Activated CD4-positive, alpha-beta T cell treated with anti-CD3 and anti-CD28 coated beads for 36 hours (primary cell): ENCODE results near the gene MISP. TPM values are rescaled to one million over a fixed set of nuclear protein-coding genes. Genes with fewer than 3 reads are reported as not detected.
A peak's percentile ranks its signal among the peaks of the same experiment; 100 is the strongest.

ENCODE experiments used
- ATAC-seq: fragments of 200-7000 bp; cut with Tn5 transposase; one replicate; pipeline ENCODE4 v1.10.0; 2021; ENCODE audit warnings: mild to moderate bottlenecking, moderate library complexity
- CTCF ChIA-PET: fragments of 350-600 bp; sonication (Branson Sonifier 250); formaldehyde crosslinking; loops from one replicate; lab custom pipeline; 2021; ENCODE audit warnings: antibody characterized with exemption; lab: Charles Lee
- POLR2A ChIA-PET: fragments of 350-600 bp; sonication (Branson Sonifier 250); formaldehyde crosslinking; loops from one replicate; lab custom pipeline; 2021; ENCODE audit warnings: antibody characterized with exemption, inconsistent platforms; lab: Charles Lee
- DNase-seq: peaks from one replicate; pipeline ENCODE4 v3.0.0-alpha.2; 2020
- H3K27ac Mint-ChIP-seq: one replicate; pipeline ENCODE4 v1.8.0; 2021; ENCODE audit warnings: mixed read lengths
- H3K27me3 Mint-ChIP-seq: one replicate; pipeline ENCODE4 v1.8.0; 2021; ENCODE audit warnings: mixed read lengths
- H3K36me3 Mint-ChIP-seq: one replicate; pipeline ENCODE4 v1.8.0; 2021; ENCODE audit warnings: low read depth, mixed read lengths
- H3K4me1 Mint-ChIP-seq: one replicate; pipeline ENCODE4 v1.8.0; 2021; ENCODE audit warnings: mixed read lengths
- H3K4me3 Mint-ChIP-seq: one replicate; pipeline ENCODE4 v1.8.0; 2021; ENCODE audit warnings: mild to moderate bottlenecking, moderate library complexity, mixed read lengths
- H3K9me3 Mint-ChIP-seq: one replicate; pipeline ENCODE4 v1.8.0; 2021; ENCODE audit warnings: low read depth, mixed read lengths
- intact Hi-C, 2 experiments: fragments of 100-400 bp; cut with DNase I in 1 of 2; cut with micrococcal nuclease in 1 of 2; formaldehyde crosslinking; loops; one replicate each; pipeline versions ENCODE4 v1.14.2 to v1.15.1; 2022 to 2024; cut with DNase I, micrococcal nuclease
- total RNA-seq, 2 experiments: library from RNA; stranded (reverse); gene quantifications; one replicate each; pipeline ENCODE4 v1.2.3, GENCODE V29; 2021

MISP gene
- total RNA-seq, 2 experiments from 2014 or later, result 0.07 TPM; not detected in 1

GRCh38 chr19:795073-795611 is 44.2 kb downstream of the MISP start:
- CTCF ChIA-PET, result interaction anchor here (0.7 kb wide), 1 partner anchor 246 kb away, joined by 3 read pairs; no protein-coding TSS in a partner anchor
- no peak overlapping the region for H3K4me3 Mint-ChIP-seq
- H3K36me3 Mint-ChIP-seq, result peaks cover 17% of the 10 kb centered on the region
- intact Hi-C loops, result loop anchor here (5.0 kb wide), 5 partner anchors 133 to 1067 kb away; partner anchors contain the start of genes ARHGAP45 (in 1 of the 2), KLF16 (in 1 of the 2), RNF126 (in 1 of the 2) and RPS15 (in 1 of the 2)
- no peaks in the 10 kb centered on the region for H3K9me3 Mint-ChIP-seq
- no peak overlapping the region for H3K27ac Mint-ChIP-seq
- H3K4me1 Mint-ChIP-seq, result peaks cover 9% of the 10 kb centered on the region
- H3K27me3 Mint-ChIP-seq, result no peaks in the 10 kb centered on the region
- no peak for DNase-seq
- ATAC-seq, result no peak
- POLR2A ChIA-PET, result no interaction called here

GRCh38 chr19:795691-796581 is 45.0 kb downstream of the MISP start:
- DNase-seq, result no peak
- no peak overlapping the region for H3K27ac Mint-ChIP-seq
- ChIA-PET POLR2A (no interaction called here), CTCF (interaction anchor here (0.7 kb wide), 1 partner anchor 245 kb away, joined by 3 read pairs; no protein-coding TSS in a partner anchor)
- peaks cover 15% of the 10 kb centered on the region for H3K4me1 Mint-ChIP-seq
- peak overlapping the region; percentile 93 for H3K4me3 Mint-ChIP-seq
- H3K9me3 Mint-ChIP-seq, result no peaks in the 10 kb centered on the region
- no peaks in the 10 kb centered on the region for H3K27me3 Mint-ChIP-seq
- intact Hi-C loops, result loop anchor here (1.0 to 5.0 kb wide), 9 partner anchors 25 to 1066 kb away; partner anchors contain the start of genes ARHGAP45 (in 1 of the 2), KLF16 (in 1 of the 2), PCSK4 (in 1 of the 2) and POLR2E (in 1 of the 2)
- H3K36me3 Mint-ChIP-seq, result peaks cover 24% of the 10 kb centered on the region
- no peak for ATAC-seq

GRCh38 chr19:796692-797527 is 46.0 kb downstream of the MISP start, which contains the start of gene PTBP1:
Gene PTBP1 (plus strand): TSS chr19:797452. CDS start chr19:797498, 46 bp downstream.
- H3K4me3 Mint-ChIP-seq, result peak within 1 kb of the TSS; percentile 93
- no peaks in the 10 kb centered on the region for H3K9me3 Mint-ChIP-seq
- CTCF ChIA-PET, result no interaction called here
- H3K27me3 Mint-ChIP-seq, result no peaks in the 10 kb centered on the region
- peaks cover 31% of the 10 kb centered on the region for H3K36me3 Mint-ChIP-seq
- peak within 1 kb of the TSS; percentile 95 for H3K27ac Mint-ChIP-seq
- peaks cover 25% of the 10 kb centered on the region for H3K4me1 Mint-ChIP-seq
- peak; percentile 100 for DNase-seq
- POLR2A ChIA-PET, result interaction anchor here (0.6 to 0.9 kb wide), 3 partner anchors 22 to 410 kb away, joined by 3 to 6 read pairs (median 3); no protein-coding TSS in a partner anchor
- ATAC-seq, result peak; percentile 86
- intact Hi-C loops, result loop anchor here (1.0 to 5.0 kb wide), 30 partner anchors 26 to 1065 kb away; partner anchors contain the start of genes RNF126 (in 2 of the 2), ARHGAP45 (in 1 of the 2), BSG (in 1 of the 2) and CDC34 (in 1 of the 2)

- peaks cover 38% of the 10 kb centered on the region for H3K36me3 Mint-ChIP-seq
- ChIA-PET POLR2A (interaction anchor here (0.7 to 1.4 kb wide), 3 partner anchors 10 to 471 kb away, joined by 4 to 6 read pairs (median 4); partner anchors contain the start of gene CIRBP), CTCF (no interaction called here)
- no peaks in the 10 kb centered on the region for H3K9me3 Mint-ChIP-seq
- H3K4me1 Mint-ChIP-seq, result peaks cover 32% of the 10 kb centered on the region
- intact Hi-C loops, result loop anchor here (1.0 to 5.0 kb wide), 29 partner anchors 27 to 1065 kb away; partner anchors contain the start of genes RNF126 (in 2 of the 2), ARHGAP45 (in 1 of the 2), BSG (in 1 of the 2) and CDC34 (in 1 of the 2)
- ATAC-seq (peak; percentile 21), DNase-seq (peak; percentile 95)
- peak overlapping the region; percentile 93 for H3K4me3 Mint-ChIP-seq
- H3K27me3 Mint-ChIP-seq, result no peaks in the 10 kb centered on the region
- peak overlapping the region; percentile 90 for H3K27ac Mint-ChIP-seq
Observed at GRCh38 chr19:797528-798414, 46.9 kb downstream of the MISP start.

- peaks cover 39% of the 10 kb centered on the region for H3K4me1 Mint-ChIP-seq
- ChIA-PET POLR2A (interaction anchor here (0.5 to 1.5 kb wide), 4 partner anchors 10 to 471 kb away, joined by 4 to 7 read pairs (median 4); partner anchors contain the start of genes CIRBP and RNF126), CTCF (no interaction called here)
- intact Hi-C loops, result loop anchor here (5.0 kb wide), 5 partner anchors 136 to 1064 kb away; partner anchors contain the start of genes ARHGAP45 (in 1 of the 2), KLF16 (in 1 of the 2), RNF126 (in 1 of the 2) and RPS15 (in 1 of the 2)
- peak overlapping the region; percentile 90 for H3K27ac Mint-ChIP-seq
- H3K4me3 Mint-ChIP-seq, result peak overlapping the region; percentile 86
- ATAC-seq, result no peak
- no peak for DNase-seq
- no peaks in the 10 kb centered on the region for H3K9me3 Mint-ChIP-seq
- H3K36me3 Mint-ChIP-seq, result peaks cover 45% of the 10 kb centered on the region
- no peaks in the 10 kb centered on the region for H3K27me3 Mint-ChIP-seq
Observed at GRCh38 chr19:798415-799075, 47.6 kb downstream of the MISP start.

- no peak for ATAC-seq
- ChIA-PET POLR2A (interaction anchor here (0.5 to 1.5 kb wide), 4 partner anchors 11 to 470 kb away, joined by 4 to 9 read pairs (median 6); partner anchors contain the start of genes CIRBP and RNF126), CTCF (no interaction called here)
- DNase-seq, result peak; percentile 42
- Mint-ChIP-seq H3K36me3 (peaks cover 51% of the 10 kb centered on the region), H3K27ac (peak overlapping the region; percentile 89), H3K4me3 (peak overlapping the region; percentile 86), H3K27me3 (no peaks in the 10 kb centered on the region), H3K4me1 (peaks cover 42% of the 10 kb centered on the region), H3K9me3 (no peaks in the 10 kb centered on the region)
- intact Hi-C loops, result loop anchor here (5.0 kb wide), 5 partner anchors 137 to 1063 kb away; partner anchors contain the start of genes ARHGAP45 (in 1 of the 2), KLF16 (in 1 of the 2), RNF126 (in 1 of the 2) and RPS15 (in 1 of the 2)
Observed at GRCh38 chr19:799076-799881, 48.4 kb downstream of the MISP start.

- Mint-ChIP-seq H3K27me3 (no peaks in the 10 kb centered on the region), H3K9me3 (no peaks in the 10 kb centered on the region), H3K36me3 (peaks cover 55% of the 10 kb centered on the region), H3K4me3 (peak overlapping the region; percentile 86), H3K4me1 (peaks cover 42% of the 10 kb centered on the region), H3K27ac (peak overlapping the region; percentile 89)
- intact Hi-C loops, result loop anchor here in 1 of 2 experiments (2.0 kb wide), 1 partner anchor 14 kb away; no protein-coding TSS in a partner anchor
- no peak for ATAC-seq
- DNase-seq, result no peak
- ChIA-PET CTCF (no interaction called here), POLR2A (interaction anchor here (0.6 to 1.4 kb wide), 3 partner anchors 9 to 13 kb away, joined by 3 to 4 read pairs (median 3); no protein-coding TSS in a partner anchor)
Observed at GRCh38 chr19:800360-801029, 49.6 kb downstream of the MISP start.
